WTC11 (cell line): ENCODE measurements around the gene RRAS. TPM values are rescaled to one million over a fixed set of nuclear protein-coding genes. Genes with fewer than 3 reads are reported as not detected.

Experiments used
- ATAC-seq: fragments of 200-7000 bp; cut with Tn5 transposase; 2 replicates; pipeline ENCODE4 v1.10.0; 2021; ENCODE audit warnings: mild to moderate bottlenecking, moderate library complexity
- CTCF ChIA-PET: fragments of 300-600 bp; sonication (Branson Sonifier 250); formaldehyde crosslinking; loops from one replicate; lab custom pipeline; 2021; ENCODE audit warnings: antibody characterized with exemption; lab: Charles Lee
- POLR2A ChIA-PET: fragments of 350-600 bp; sonication (Branson Sonifier 250); formaldehyde crosslinking; loops from one replicate; lab custom pipeline; 2021; ENCODE audit warnings: antibody characterized with exemption; lab: Charles Lee
- DNase-seq: peaks from one replicate; pipeline ENCODE4 v3.0.0; 2021; ENCODE audit warnings: low spot score
- H3K27ac Mint-ChIP-seq: 2 replicates; pipeline ENCODE4 v1.8.0; 2021; ENCODE audit warnings: mixed read lengths
- H3K27me3 Mint-ChIP-seq: 2 replicates; pipeline ENCODE4 v1.8.0; 2021; ENCODE audit warnings: low read depth, mild to moderate bottlenecking, moderate library complexity, mixed read lengths
- H3K36me3 Mint-ChIP-seq: 2 replicates; pipeline ENCODE4 v1.8.0; 2021; ENCODE audit warnings: mixed read lengths
- H3K4me1 Mint-ChIP-seq: 2 replicates; pipeline ENCODE4 v1.8.0; 2022; ENCODE audit warnings: mixed read lengths
- H3K4me3 Mint-ChIP-seq: 2 replicates; pipeline ENCODE4 v1.8.0; 2021; ENCODE audit warnings: mild to moderate bottlenecking, moderate library complexity, mixed read lengths
- H3K9me3 Mint-ChIP-seq: 2 replicates; pipeline ENCODE4 v1.8.0; 2021; ENCODE audit warnings: mixed read lengths
- CREB1 ChIP-seq: sonication (generic); formaldehyde crosslinking; IDR thresholded peaks from 2 replicates; pipeline ENCODE4 v1.8.0; 2023; ENCODE audit warnings: mild to moderate bottlenecking, missing genetic modification reagents
- CREM ChIP-seq: sonication (generic); formaldehyde crosslinking; IDR thresholded peaks from 2 replicates; pipeline ENCODE4 v1.8.1; 2022; ENCODE audit warnings: mild to moderate bottlenecking, missing genetic modification reagents, moderate library complexity
- EMX1 ChIP-seq: fragments of 250-450 bp; sonication (Bioruptor Pico); IDR thresholded peaks from 2 replicates; pipeline ENCODE4 v1.8.0; 2021; ENCODE audit warnings: mild to moderate bottlenecking
- GTF2I ChIP-seq: fragments of 250-450 bp; sonication (Bioruptor Pico); conservative IDR thresholded peaks from 2 replicates; pipeline ENCODE4 v1.4.0; 2021; ENCODE audit warnings: mild to moderate bottlenecking
- KAT7 ChIP-seq: sonication (generic); formaldehyde crosslinking; IDR thresholded peaks from 2 replicates; pipeline ENCODE4 v1.8.1; 2023; ENCODE audit warnings: missing genetic modification reagents, mild to moderate bottlenecking, borderline replicate concordance
- NR2C2 ChIP-seq: sonication (generic); formaldehyde crosslinking; IDR thresholded peaks from 2 replicates; pipeline ENCODE4 v1.8.0; 2022; ENCODE audit warnings: mild to moderate bottlenecking, missing genetic modification reagents
- RELA ChIP-seq: sonication (generic); formaldehyde crosslinking; IDR thresholded peaks from 2 replicates; pipeline ENCODE4 v1.8.1; 2022; ENCODE audit warnings: missing genetic modification reagents, mild to moderate bottlenecking, borderline replicate concordance
- RORB ChIP-seq: fragments of 250-450 bp; sonication (Bioruptor Pico); IDR thresholded peaks from 2 replicates; pipeline ENCODE4 v1.9.0; 2021; ENCODE audit warnings: mild to moderate bottlenecking
- TCF7 ChIP-seq: sonication (generic); formaldehyde crosslinking; IDR thresholded peaks from 2 replicates; pipeline ENCODE4 v1.8.0; 2022; ENCODE audit warnings: mild to moderate bottlenecking, low read depth, missing genetic modification reagents, moderate library complexity
- ZBTB21 ChIP-seq: sonication (generic); formaldehyde crosslinking; IDR thresholded peaks from 2 replicates; pipeline ENCODE4 v1.8.1; 2023; ENCODE audit warnings: mild to moderate bottlenecking, missing genetic modification reagents, borderline replicate concordance
- ZNF121 ChIP-seq: sonication (generic); formaldehyde crosslinking; IDR thresholded peaks from 2 replicates; pipeline ENCODE4 v1.8.0; 2023; ENCODE audit warnings: missing genetic modification reagents
- ZNF219 ChIP-seq: sonication (generic); formaldehyde crosslinking; IDR thresholded peaks from 2 replicates; pipeline ENCODE4 v1.8.0; 2023; ENCODE audit warnings: missing genetic modification reagents, mild to moderate bottlenecking, borderline replicate concordance
- ZNF263 ChIP-seq: sonication (generic); formaldehyde crosslinking; IDR thresholded peaks from 2 replicates; pipeline ENCODE4 v1.8.1; 2022; ENCODE audit warnings: low read depth, mild to moderate bottlenecking, moderate library complexity, missing genetic modification reagents
- total RNA-seq: library from RNA; stranded (reverse); gene quantifications from 3 replicates; pipeline ENCODE4 v1.2.3, GENCODE V29; 2021
- TF ChIP-seq, protein P1 (sequence below): sonication (generic); formaldehyde crosslinking; IDR thresholded peaks from 2 replicates; pipeline ENCODE4 v1.8.0; 2022; ENCODE audit warnings: mild to moderate bottlenecking, missing genetic modification reagents
- TF ChIP-seq, protein P2 (sequence below): sonication (generic); formaldehyde crosslinking; IDR thresholded peaks from 2 replicates; pipeline ENCODE4 v1.8.0; 2022; ENCODE audit warnings: missing genetic modification reagents
- TF ChIP-seq, protein P3 (sequence below): sonication (generic); formaldehyde crosslinking; IDR thresholded peaks from 2 replicates; pipeline ENCODE4 v1.8.0; 2022; ENCODE audit warnings: mild to moderate bottlenecking, missing genetic modification reagents
- TF ChIP-seq, protein P4 (sequence below): sonication (generic); formaldehyde crosslinking; IDR thresholded peaks from 2 replicates; pipeline ENCODE4 v1.8.1; 2023; ENCODE audit warnings: mild to moderate bottlenecking, missing genetic modification reagents
- TF ChIP-seq, protein P5 (sequence below): sonication (generic); formaldehyde crosslinking; IDR thresholded peaks from 2 replicates; pipeline ENCODE4 v1.8.1; 2022; ENCODE audit warnings: mild to moderate bottlenecking, missing genetic modification reagents, moderate library complexity, borderline replicate concordance
- TF ChIP-seq, protein P6 (sequence below): sonication (generic); formaldehyde crosslinking; IDR thresholded peaks from 2 replicates; pipeline ENCODE4 v1.8.1; 2022; ENCODE audit warnings: low read depth, missing genetic modification reagents, borderline replicate concordance
- TF ChIP-seq, protein P7 (sequence below): sonication (generic); formaldehyde crosslinking; IDR thresholded peaks from 2 replicates; pipeline ENCODE4 v1.8.0; 2023; ENCODE audit warnings: mild to moderate bottlenecking, missing genetic modification reagents

RRAS gene
- total RNA-seq, 1 experiment from 2014 or later, result 11.4 TPM

DNA sequence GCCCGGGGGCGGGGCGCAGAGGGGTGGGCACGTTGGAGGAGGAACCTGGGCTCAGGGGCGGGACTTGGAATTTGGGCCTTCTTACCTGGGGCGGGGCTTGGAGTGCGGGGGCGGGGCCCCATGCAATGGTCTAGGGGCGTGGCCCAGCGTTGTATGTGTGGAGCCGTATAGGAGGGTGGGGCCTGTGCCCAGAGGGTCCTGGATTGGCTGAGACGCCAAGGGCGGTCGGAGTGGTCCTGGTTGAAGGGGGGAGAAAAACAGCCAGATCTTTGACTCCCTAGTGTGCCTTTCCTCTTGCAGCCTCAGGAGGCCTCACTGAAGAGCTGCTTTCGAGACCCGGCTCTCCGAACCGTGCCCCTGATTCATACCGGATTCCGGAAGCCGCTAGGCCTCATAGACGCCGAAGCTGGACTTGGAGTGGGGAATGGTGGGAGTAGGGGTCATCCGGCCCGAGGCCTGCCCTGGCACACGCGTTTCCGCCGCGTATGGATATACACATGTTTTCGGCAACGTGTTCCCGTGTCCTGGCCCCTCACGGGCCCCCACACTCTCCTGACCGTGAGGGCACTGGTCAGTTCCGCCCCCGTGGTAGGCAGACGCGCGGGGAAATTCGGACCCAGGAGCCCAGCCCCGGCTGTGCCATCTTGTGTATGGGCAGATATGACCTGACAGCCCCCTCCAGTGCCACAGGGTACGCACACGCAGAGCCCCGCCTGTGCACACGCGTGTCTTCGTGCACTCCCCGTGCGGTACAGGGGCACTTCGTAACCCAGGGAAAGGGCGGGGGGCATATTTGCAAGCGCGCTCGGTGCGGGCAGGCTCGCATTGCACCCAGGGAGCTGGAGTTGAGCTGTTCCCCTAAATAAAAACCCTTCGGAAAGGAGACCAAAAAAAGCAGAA lies 49.6 kb downstream of the RRAS start:
- Mint-ChIP-seq H3K36me3 (peaks cover 13% of the 10 kb centered on the region), H3K27me3 (no peaks in the 10 kb centered on the region), H3K4me3 (peak overlapping the region; percentile 95), H3K27ac (peak overlapping the region; percentile 92), H3K9me3 (no peaks in the 10 kb centered on the region), H3K4me1 (peaks cover 12% of the 10 kb centered on the region)
- POLR2A ChIA-PET, result interaction anchor here (0.6 to 1.6 kb wide), 8 partner anchors 9 to 176 kb away, joined by 3 to 6 read pairs (median 4); partner anchors contain the start of genes AP2A1, NOSIP, PRRG2 and RPS11
- peak; percentile 84 for ATAC-seq
- DNase-seq, result peak; percentile 99
- CTCF ChIA-PET, result interaction anchor here (0.6 to 4.0 kb wide), 9 partner anchors 17 to 463 kb away, joined by 3 to 21 read pairs (median 4); partner anchors contain the start of genes FLT3LG and PRMT1
- TF ChIP-seq NR2C2 (CRISPR knock-in tag) (no peak), CREB1 (CRISPR knock-in tag) (0 out of 2 replicates have a peak, but pooled peaks have one; percentile 30), CREM (CRISPR knock-in tag) (peak; percentile 63; the same call in 1 of the 2 replicates), RELA (CRISPR knock-in tag) (no peak), ZNF121 (CRISPR knock-in tag) (no peak), ZNF219 (no peak), TCF7 (no peak), ZNF263 (CRISPR knock-in tag) (0 out of 2 replicates have a peak, but pooled peaks have one; percentile 23), KAT7 (0 out of 2 replicates have a peak, but pooled peaks have one; percentile 40), ZBTB21 (CRISPR knock-in tag) (no peak), RORB (CRISPR knock-in tag) (no peak), GTF2I (no peak), EMX1 (CRISPR knock-in tag) (no peak)
- TF ChIP-seq, protein P1, sequence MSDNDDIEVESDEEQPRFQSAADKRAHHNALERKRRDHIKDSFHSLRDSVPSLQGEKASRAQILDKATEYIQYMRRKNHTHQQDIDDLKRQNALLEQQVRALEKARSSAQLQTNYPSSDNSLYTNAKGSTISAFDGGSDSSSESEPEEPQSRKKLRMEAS (CRISPR knock-in tag), result peak; percentile 66
- TF ChIP-seq, protein P2, sequence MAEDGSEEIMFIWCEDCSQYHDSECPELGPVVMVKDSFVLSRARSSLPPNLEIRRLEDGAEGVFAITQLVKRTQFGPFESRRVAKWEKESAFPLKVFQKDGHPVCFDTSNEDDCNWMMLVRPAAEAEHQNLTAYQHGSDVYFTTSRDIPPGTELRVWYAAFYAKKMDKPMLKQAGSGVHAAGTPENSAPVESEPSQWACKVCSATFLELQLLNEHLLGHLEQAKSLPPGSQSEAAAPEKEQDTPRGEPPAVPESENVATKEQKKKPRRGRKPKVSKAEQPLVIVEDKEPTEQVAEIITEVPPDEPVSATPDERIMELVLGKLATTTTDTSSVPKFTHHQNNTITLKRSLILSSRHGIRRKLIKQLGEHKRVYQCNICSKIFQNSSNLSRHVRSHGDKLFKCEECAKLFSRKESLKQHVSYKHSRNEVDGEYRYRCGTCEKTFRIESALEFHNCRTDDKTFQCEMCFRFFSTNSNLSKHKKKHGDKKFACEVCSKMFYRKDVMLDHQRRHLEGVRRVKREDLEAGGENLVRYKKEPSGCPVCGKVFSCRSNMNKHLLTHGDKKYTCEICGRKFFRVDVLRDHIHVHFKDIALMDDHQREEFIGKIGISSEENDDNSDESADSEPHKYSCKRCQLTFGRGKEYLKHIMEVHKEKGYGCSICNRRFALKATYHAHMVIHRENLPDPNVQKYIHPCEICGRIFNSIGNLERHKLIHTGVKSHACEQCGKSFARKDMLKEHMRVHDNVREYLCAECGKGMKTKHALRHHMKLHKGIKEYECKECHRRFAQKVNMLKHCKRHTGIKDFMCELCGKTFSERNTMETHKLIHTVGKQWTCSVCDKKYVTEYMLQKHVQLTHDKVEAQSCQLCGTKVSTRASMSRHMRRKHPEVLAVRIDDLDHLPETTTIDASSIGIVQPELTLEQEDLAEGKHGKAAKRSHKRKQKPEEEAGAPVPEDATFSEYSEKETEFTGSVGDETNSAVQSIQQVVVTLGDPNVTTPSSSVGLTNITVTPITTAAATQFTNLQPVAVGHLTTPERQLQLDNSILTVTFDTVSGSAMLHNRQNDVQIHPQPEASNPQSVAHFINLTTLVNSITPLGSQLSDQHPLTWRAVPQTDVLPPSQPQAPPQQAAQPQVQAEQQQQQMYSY (CRISPR knock-in tag), result 0 out of 2 replicates have a peak, but pooled peaks have one; percentile 30
- TF ChIP-seq, protein P3, sequence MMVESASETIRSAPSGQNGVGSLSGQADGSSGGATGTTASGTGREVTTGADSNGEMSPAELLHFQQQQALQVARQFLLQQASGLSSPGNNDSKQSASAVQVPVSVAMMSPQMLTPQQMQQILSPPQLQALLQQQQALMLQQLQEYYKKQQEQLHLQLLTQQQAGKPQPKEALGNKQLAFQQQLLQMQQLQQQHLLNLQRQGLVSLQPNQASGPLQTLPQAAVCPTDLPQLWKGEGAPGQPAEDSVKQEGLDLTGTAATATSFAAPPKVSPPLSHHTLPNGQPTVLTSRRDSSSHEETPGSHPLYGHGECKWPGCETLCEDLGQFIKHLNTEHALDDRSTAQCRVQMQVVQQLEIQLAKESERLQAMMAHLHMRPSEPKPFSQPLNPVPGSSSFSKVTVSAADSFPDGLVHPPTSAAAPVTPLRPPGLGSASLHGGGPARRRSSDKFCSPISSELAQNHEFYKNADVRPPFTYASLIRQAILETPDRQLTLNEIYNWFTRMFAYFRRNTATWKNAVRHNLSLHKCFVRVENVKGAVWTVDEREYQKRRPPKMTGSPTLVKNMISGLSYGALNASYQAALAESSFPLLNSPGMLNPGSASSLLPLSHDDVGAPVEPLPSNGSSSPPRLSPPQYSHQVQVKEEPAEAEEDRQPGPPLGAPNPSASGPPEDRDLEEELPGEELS, result peak; percentile 82
- TF ChIP-seq, protein P4, sequence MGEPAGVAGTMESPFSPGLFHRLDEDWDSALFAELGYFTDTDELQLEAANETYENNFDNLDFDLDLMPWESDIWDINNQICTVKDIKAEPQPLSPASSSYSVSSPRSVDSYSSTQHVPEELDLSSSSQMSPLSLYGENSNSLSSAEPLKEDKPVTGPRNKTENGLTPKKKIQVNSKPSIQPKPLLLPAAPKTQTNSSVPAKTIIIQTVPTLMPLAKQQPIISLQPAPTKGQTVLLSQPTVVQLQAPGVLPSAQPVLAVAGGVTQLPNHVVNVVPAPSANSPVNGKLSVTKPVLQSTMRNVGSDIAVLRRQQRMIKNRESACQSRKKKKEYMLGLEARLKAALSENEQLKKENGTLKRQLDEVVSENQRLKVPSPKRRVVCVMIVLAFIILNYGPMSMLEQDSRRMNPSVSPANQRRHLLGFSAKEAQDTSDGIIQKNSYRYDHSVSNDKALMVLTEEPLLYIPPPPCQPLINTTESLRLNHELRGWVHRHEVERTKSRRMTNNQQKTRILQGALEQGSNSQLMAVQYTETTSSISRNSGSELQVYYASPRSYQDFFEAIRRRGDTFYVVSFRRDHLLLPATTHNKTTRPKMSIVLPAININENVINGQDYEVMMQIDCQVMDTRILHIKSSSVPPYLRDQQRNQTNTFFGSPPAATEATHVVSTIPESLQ (CRISPR knock-in tag), result no peak
- TF ChIP-seq, protein P5, sequence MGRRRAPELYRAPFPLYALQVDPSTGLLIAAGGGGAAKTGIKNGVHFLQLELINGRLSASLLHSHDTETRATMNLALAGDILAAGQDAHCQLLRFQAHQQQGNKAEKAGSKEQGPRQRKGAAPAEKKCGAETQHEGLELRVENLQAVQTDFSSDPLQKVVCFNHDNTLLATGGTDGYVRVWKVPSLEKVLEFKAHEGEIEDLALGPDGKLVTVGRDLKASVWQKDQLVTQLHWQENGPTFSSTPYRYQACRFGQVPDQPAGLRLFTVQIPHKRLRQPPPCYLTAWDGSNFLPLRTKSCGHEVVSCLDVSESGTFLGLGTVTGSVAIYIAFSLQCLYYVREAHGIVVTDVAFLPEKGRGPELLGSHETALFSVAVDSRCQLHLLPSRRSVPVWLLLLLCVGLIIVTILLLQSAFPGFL, result no peak
- TF ChIP-seq, protein P6, sequence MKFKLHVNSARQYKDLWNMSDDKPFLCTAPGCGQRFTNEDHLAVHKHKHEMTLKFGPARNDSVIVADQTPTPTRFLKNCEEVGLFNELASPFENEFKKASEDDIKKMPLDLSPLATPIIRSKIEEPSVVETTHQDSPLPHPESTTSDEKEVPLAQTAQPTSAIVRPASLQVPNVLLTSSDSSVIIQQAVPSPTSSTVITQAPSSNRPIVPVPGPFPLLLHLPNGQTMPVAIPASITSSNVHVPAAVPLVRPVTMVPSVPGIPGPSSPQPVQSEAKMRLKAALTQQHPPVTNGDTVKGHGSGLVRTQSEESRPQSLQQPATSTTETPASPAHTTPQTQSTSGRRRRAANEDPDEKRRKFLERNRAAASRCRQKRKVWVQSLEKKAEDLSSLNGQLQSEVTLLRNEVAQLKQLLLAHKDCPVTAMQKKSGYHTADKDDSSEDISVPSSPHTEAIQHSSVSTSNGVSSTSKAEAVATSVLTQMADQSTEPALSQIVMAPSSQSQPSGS (CRISPR knock-in tag), result no peak
- TF ChIP-seq, protein P7, sequence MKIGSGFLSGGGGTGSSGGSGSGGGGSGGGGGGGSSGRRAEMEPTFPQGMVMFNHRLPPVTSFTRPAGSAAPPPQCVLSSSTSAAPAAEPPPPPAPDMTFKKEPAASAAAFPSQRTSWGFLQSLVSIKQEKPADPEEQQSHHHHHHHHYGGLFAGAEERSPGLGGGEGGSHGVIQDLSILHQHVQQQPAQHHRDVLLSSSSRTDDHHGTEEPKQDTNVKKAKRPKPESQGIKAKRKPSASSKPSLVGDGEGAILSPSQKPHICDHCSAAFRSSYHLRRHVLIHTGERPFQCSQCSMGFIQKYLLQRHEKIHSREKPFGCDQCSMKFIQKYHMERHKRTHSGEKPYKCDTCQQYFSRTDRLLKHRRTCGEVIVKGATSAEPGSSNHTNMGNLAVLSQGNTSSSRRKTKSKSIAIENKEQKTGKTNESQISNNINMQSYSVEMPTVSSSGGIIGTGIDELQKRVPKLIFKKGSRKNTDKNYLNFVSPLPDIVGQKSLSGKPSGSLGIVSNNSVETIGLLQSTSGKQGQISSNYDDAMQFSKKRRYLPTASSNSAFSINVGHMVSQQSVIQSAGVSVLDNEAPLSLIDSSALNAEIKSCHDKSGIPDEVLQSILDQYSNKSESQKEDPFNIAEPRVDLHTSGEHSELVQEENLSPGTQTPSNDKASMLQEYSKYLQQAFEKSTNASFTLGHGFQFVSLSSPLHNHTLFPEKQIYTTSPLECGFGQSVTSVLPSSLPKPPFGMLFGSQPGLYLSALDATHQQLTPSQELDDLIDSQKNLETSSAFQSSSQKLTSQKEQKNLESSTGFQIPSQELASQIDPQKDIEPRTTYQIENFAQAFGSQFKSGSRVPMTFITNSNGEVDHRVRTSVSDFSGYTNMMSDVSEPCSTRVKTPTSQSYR, result peak; percentile 58; the same call in 1 of the 2 replicates
